NCI-H2081 (cell line): ENCODE results near the gene ITPR1.
A peak's percentile ranks its signal among the peaks of the same experiment; 100 is the strongest.

ENCODE experiments used
- DNase-seq, 2 experiments: peaks; one replicate each; lab custom pipeline; 2025; lab: John Stamatoyannopoulos, UW

ITPR1 gene

DNA sequence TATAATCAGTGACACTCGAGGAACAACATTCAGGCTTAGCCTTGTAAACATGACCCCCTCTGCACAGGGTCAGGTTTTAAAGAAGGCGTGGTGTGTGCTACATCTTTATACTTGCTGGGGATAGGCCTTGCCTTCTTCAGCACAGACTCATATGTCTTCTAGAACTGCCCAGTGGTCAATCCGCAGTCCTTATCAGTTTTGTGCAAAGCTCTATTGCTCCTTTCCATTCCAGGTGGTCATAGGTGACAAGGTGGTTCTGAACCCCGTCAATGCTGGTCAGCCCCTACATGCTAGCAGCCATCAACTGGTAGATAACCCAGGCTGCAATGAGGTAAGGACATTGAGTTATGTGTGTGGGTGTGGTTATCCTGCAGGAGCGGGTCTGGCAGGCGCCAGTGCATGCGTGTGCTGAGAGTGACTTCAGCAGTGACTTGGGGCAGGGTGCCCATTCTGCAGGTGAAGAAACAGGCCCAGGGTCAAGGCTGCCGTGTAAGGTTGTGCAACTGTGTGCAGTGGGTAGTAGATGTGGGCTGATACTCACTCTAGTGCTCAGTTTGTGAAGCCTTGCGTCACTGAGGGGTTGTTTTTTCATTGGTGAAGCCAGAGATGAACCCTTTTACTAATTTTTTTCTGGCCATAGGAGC lies 150.9 kb downstream of the ITPR1 start:
- no peak for DNase-seq

DNA sequence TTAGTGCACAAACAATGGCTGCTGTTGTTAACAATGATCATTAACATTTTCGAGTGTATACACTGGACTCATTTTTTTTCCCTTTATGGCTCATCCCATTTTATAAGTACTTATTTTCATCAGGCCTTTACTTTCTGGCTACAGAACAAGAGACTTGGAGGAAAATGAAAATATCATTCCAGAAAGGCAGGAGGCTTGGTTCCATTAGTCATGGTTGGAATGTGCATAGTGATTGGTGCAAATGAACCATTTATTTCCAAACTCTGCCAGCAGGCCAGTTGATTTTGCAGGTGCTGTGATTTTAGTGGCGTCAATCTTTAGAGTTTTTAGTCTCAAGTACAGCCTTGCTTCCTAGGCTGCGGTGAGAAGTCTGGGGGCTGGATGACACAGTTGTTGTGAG lies 151.8 kb downstream of the ITPR1 start:
- no peak for DNase-seq

DNA sequence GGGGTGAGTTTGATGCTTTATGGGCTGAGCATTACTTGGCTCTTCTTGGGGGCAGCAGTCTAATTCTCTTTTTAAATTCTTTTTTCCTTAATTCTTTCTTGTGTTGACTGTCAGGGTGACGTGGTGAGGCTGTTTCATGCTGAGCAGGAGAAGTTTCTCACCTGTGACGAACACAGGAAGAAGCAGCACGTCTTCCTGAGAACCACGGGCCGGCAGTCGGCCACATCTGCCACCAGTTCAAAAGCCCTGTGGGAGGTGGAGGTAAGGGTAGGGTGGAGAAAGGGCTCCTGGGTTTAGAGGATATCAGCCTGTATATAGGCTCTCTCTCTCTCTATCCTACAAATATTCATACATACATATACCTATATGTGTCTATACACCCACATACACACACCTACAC lies 152.3 kb downstream of the ITPR1 start:
- no peak for DNase-seq

DNA sequence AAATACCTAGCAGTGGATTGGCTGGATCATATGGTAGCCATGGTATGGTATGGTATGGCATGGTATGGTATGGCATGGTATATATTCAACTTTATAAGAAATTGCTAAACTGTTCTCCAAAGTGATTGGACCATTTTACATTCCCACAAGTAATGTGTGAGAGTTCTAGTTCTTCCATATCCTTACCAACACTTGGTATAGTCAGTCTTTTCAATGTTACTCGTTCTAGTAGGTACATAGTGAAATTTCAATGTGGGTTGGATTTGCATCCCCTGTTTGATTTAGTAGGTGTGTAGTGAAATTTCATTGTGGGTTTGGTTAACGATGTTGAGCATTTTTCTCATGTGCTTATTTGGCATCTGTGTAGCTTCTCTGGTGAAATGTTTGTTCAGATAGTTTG lies 154.3 kb downstream of the ITPR1 start:
- no peak for DNase-seq

DNA sequence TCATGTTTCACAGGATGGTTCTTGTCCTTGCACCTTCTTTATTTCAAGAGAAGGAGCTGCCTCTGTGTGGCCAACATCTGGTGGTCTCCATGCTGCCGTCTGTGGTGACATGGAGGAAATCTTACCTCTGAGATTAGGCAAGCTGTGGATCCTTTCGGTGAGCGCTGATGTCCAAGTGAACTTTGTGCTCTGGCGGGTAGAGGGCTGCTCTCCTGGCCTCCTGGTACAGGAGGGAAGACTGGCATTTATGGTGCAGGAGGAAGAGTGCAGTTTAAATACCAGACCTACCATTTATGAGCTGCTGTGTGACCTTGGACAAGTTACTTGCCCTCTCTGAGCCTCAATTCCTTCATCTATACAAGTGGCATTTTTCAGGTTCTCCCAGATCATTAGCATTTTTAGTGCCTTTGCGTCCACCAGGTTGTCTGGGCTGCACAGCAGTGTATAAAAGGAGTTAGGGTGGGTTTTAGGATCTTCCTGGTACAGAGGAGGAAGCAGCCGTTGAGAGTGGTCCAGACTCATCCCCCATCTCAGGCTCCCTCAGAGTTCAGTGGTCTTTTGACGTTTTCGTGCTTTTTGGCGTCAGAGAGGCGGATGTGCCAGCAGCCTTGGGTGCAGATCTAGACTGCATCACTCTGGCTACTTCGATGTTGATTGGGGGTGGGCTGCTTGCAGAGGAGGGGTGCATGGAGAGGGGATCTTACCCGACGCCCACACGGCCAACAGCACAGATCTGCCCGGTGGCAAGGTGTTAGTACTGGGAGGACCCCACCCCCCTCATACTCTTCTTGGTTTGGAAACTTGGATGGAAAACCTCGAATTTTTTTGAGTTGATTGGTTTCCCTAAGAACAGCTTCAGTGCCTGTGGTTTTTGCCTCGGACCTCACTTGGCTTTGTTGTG lies 162.2 kb downstream of the ITPR1 start:
- DNase-seq, result no peak

DNA sequence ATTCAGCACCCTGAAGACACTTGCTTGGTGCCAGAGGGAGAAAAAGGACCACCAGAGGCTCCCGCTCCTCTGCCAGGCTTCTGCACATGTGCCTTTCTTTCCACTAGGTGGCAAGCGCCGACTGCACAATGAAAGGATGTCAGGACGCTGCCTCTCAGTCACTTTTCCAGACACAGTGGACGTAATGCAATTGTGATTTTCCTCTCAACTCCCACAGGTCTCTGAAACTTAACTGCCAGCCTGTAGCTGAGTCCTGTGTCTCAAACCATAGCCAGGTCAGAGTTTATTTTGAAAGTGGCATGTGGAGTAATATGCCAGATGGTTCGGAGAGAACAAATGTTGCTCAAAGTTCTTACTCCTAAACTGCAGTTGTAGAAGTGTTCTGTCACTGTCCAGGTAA lies 162.9 kb downstream of the ITPR1 start:
- peak; percentile 63 to 72 for DNase-seq

DNA sequence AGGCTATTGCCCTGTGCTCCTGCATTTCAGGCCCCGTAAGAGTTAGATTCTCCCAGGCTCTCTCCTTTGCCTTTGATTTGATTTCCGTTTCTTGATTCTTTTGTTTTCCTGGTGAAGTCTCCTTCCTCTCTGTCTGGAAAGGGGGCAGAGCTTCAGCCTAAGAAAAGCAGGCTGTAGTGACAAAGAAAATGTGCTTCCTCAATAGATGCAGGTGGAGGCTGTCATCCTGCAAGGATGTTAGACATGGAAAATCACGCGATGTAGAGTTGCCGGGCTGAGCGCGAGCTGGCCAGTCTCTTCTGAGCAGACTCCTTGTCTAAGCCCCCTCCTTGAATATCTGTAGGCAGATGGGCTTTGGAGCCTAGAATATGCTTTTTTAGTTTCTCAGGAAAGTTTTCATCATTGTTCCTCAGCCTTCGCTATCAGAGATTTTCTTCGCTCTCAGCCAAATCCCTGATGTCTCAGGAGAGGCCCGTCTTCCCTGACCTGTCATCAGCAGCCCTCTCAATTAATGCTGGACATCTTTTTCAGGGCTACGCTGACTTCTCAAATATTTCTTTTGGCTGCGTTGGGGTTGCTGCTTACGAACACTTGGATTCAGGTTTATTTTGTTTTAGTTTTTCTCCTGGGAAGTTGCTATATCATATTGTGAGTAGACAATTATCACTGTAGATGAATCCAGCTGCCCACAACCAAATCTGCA lies 163.6 kb downstream of the ITPR1 start:
- no peak for DNase-seq

DNA sequence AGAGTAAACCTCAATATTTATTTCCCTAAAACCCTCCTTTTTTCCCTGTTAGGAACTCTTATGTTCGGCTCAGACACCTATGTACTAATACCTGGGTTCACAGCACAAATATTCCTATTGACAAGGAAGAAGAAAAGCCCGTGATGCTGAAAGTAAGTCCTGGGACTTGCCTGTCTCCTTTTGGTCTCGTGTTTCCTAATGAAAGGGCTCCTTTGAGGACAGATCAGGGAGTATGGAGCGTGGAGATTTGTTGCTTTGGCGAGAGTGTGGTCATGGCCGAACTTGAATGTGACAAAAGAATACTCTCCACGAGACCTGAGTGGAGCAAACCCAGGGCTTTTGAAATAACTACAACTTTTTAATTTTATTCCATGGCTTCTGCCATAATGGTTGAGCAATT lies 167.8 kb downstream of the ITPR1 start:
- no peak for DNase-seq

DNA sequence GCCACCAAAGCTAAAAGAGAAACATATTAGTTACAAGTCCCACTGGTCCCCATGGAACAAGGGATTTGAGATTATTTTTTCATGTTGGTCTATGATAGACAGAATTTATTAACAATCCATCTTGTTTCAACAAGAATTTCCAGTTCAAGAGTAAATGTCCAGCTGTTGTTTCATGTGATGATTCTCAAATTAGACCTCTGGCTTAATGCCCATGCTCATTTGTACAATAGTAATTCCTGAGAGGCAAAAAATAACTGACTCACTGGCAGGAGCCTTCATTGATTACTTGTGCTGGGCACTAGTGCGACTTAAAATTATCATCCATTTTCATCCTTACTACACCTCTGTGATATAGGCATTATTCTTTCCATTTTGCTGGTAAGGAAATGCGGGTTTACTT lies 171.3 kb downstream of the ITPR1 start:
- DNase-seq, result no peak

DNA sequence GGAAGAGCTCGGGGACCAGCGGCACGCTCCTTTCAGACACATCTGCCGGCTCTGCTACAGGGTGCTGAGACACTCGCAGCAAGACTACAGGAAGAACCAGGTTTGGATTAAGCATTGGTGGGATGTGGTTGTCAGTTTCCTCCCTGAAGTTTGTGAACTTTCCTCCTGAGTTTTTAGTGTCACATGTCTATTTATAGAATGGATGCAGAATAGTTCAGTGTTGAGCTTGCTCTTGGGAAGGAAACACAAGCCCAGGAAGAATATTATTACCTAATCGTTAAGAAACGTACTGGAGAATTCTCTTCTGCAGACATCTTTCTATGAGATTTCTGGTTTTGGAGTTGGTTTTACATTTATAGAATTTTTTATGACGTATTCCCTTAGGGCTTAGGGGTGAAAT lies 172.0 kb downstream of the ITPR1 start:
- no peak for DNase-seq

DNA sequence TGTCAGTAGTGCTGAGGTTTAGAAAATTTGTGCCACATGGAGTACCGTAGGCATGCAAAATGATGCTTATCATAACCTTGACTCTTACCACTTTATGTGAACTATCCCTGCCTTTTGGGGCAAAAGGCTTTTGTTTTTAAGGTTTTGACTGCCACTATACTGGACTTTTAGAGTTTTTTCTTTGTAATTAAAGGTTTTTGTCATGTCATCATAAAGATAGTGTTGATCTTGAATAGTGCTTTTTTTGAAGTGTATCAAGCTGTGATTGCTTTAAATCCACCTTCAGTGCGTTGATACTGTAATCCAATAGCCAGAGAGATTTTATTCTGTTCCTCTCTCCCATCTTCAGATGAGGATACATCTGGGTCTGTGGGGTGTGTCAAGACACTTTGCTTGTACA lies 172.9 kb downstream of the ITPR1 start:
- DNase-seq, result no peak

DNA sequence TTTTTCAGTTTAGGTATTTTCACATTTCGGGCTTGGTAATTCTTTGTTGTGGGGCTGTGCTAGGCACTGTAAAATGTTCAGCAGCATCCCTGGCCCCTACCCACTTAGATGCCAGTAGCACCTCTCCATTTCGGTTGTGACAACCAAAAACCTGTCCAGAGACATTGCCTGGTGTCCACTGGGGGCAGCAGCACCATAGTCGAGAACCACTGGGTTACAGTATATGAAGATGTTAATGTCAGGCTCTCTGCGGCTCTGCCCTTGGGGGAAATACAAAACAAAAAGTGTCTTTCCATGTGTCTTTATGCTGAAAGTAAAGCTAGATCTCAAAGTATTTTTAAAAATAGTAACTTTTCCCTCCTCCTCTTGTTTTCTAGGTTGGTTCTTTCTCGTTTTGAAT lies 177.2 kb downstream of the ITPR1 start:
- no peak for DNase-seq

DNA sequence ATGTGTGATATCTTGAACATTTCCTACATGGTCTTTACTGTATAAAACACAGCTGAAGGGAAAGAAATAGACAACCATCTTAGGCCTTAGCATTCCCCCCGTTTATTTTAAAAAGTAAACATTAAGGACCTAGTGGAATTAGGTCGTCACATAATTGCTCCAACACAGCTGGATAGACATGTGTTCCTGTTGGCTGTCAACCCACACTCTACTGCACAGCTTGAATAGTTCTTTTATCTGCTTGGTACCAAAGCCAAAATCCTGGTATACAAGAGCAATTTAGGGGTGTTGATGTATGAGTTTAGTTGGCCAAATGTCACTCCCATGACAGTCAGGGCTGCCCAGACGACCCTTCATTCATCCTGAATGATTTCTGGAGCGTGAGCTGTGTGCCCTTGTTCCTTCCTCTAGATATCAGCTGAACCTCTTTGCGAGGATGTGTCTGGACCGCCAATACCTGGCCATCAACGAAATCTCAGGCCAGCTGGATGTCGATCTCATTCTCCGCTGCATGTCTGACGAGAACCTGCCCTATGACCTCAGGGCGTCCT lies 179.7 kb downstream of the ITPR1 start:
- no peak for DNase-seq

DNA sequence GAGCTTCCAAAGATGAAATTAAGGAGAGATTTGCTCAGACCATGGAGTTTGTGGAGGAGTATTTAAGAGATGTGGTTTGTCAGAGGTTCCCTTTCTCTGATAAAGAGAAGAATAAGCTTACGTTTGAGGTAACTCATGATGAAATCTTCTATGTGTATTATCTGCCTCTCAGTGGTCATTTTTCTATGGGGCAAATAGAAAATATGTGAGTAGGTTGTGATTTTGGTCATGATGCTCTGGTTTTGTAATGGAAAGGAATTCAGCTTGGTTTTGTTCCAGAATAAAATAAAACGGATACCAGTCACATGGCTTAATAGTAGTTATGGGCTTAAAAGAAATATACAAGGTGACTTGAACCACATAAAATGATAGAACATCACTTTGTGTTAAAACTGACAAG lies 181.1 kb downstream of the ITPR1 start:
- DNase-seq, result no peak

DNA sequence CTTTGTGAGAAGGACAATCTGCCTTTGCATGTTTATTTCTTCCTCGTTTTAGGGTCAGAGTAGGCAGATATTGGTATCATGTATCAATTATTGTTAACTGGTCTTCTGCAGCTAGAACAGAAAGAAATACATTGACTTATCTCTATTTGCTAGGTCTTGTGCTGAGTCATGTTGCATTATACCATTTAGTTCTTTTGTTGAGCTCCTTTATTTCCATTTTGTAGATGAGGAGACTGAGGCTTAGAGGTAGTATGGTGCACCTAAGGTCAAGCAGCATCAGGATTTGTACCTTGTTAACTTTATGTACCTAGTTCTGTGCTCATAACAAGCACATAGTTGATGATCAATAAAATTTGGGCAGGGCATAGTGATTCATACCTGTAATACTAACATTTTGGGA lies 182.6 kb downstream of the ITPR1 start:
- DNase-seq, result no peak

DNA sequence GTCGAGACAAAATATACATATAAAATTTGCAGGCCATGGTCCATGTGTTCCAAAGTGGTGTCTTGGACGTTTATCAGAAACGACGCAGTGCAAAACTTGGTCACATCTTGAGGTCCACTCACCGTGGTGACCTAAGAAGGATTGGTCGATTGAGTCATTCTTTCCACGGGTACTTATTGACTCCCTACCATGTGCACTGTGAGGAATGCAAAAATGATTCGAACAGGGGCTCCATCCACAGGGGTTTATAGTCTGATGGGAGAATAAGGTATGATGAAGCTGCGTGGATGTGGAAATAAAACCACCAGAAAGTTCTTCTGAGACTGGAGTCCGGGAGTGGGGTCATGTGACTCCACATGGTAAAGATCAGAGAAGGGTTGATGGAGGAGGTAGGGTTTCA lies 185.2 kb downstream of the ITPR1 start:
- no peak for DNase-seq

DNA sequence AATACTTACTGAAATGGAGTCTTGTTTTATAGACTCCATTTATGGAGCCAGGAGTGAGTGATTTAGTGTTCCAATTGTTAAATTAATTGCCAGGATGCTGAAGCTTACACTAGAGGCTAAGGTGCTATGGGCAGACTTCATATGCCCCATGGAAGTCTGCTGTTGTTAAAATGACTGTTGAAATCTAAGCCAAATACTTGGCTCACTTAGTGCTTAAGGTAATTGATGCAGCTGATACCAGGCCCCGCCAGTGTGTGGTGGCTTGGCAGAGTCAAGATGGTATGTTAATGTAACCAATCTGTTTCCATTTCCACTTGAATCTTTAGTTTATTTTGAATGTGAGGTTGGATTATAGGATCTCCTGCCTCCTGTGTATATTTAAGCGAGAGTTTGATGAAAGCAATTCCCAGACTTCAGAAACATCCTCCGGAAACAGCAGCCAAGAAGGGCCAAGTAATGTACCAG lies 187.1 kb downstream of the ITPR1 start:
- DNase-seq, result no peak

DNA sequence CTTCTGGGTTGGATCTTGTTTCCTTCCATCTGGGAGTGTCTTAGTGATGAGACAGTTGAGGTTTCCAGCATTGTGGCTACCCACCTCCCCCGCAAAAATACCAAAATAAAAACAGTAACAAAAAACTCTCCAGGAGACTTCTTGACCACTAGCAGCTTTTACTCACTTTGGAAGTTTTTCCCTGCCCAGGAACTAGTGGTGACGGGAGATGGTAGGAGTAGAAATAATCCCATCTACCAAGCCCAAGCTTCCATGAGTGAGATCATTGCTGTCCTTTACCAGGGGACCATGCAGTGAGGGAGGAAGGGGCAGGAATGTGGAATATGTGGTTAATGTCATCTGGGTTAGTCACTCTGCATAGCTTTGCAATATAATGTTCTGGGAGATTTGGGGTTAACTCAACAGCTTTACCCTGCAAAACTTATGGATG lies 187.7 kb downstream of the ITPR1 start:
- DNase-seq, result no peak

DNA sequence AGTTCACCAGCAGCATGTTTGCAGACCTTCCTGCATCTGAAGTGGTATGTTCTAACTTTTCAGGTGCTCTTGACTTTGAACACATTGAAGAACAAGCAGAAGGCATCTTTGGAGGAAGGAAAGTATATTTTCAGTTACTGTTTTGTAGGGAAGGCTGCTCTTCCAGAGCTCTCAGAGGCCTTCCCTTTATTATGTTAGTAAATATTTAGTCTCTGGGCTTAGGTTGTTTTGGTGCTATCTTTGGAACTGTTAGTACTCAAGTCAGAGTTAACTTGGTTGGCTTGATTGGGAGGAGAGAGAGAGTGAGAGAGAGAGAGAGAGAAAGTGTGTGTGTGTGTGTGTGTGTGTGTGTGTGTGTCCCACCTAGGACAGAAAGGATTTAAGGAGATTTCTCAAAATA lies 188.2 kb downstream of the ITPR1 start:
- DNase-seq, result no peak

DNA sequence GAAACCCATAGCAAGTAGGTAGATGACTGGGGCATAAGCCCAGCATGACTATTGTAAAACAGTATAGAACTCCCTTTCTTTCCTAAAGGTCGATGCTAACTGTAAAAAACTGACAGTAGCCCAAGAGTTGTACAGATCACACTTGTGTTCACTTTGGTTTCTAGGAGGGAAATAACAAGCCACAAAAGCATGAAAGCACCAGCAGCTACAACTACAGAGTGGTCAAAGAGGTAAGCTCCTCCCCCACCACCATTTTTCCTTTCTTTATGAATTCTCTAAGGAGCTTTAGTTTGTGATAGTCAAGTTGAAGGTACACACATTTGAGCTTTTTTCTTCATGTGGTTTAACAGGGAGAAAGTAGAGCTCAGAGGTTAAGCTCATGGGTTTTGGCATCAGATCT lies 191.0 kb downstream of the ITPR1 start:
- DNase-seq, result no peak

DNA sequence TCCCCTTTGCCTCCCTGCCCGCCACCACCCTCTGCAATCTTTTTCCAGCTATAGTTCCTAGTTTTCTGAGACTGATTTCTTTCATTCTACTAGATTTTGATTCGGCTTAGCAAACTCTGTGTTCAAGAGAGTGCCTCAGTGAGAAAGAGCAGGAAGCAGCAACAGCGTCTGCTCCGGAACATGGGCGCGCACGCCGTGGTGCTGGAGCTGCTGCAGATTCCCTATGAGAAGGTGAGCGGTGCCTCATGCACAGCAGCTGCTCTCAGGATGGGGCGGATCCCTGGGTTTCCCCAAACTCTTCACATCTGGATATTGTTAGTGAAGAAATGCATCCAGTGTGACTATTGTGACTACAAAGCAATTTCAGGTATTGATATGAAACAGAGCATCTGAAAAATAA lies 191.8 kb downstream of the ITPR1 start:
- DNase-seq, result no peak

DNA sequence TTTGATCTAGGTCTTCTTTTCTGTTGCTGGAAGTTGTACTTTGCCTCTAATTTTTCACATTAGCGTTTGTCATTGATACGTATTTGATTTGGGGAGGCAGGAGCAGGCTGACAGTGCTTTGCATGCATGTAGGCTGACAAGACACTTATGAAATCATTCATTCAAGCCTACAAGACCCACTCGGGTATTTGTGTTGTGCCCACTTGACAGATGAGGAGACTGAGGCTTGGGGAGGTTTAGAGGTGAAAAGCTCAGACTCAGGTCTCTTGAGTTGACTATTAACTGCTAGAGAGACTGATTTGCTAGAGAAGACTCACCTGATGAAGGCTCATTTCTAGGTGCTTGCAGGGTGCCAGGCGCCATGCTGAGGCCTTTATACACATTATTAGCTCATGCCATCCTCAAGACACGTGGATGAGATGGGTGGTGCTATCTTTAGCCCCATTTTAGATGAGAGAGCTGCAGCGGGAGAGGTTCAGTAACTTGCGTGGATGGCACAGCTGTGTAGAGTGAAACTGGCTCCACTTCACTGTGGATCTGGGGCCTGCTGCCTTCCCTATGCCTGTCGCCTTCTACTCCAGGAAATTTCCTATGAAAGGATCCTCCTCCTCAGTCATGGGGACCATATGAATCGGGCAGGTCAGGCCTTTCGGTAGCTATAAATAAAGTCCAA lies 192.7 kb downstream of the ITPR1 start:
- DNase-seq, result no peak
